ENCODE measurements around the gene PPARD.

GRCh38 chr6:35382015-35382414, 39.7 kb downstream of the PPARD start:
- TF ChIP-seq CTCF (IDR thresholded peaks at IDR 0.05) = no peak
- no peak for TF ChIP-seq EZH2 (IDR thresholded peaks at IDR 0.05)
